Erythroblast (primary cell): ENCODE measurements around the gene FZD8.

Source experiments
- GATA1 ChIP-seq: IDR thresholded peaks from 2 replicates; pipeline ENCODE4 v1.6.1; 2011; ENCODE audit warnings: low read depth, mild to moderate bottlenecking, control low read depth, low read length, moderate library complexity
- POLR2A ChIP-seq: IDR thresholded peaks from 2 replicates; pipeline ENCODE4 v1.6.1; 2011; ENCODE audit warnings: mild to moderate bottlenecking, low read length

- TF ChIP-seq POLR2A: no peak
- TF ChIP-seq GATA1: no peak
Measured at GRCh38 chr10:35592441-35592840, 49.7 kb downstream of the FZD8 start.
